Mesenchymal stem cell (in vitro differentiated cells and primary cell): ENCODE results near the gene GYPE.
"Not testable (repeated sequence)": the region's sequence is repeated elsewhere in the genome, so short reads cannot be mapped to it uniquely, and the experiment has no call there.

Experiments
- DNase-seq: peaks from one replicate; pipeline ENCODE4 v3.0.0-alpha.2; 2013
- H2AFZ ChIP-seq: one replicate; pipeline ENCODE4 v1.6.1; 2013; ENCODE audit warnings: low read depth, mild to moderate bottlenecking, control low read depth, inconsistent platforms, low read length, moderate library complexity
- H2AK5ac ChIP-seq: 2 replicates; pipeline ENCODE4 v1.6.1; 2013; ENCODE audit warnings: low read length, moderate library complexity, mild to moderate bottlenecking, inconsistent platforms; ENCODE audit not compliant: severe bottlenecking
- H2BK120ac ChIP-seq: one replicate; pipeline ENCODE4 v1.6.1; 2013; ENCODE audit warnings: low read depth, mild to moderate bottlenecking, inconsistent platforms, low read length, moderate library complexity
- H2BK12ac ChIP-seq, 2 experiments: one replicate each; pipeline ENCODE4 v1.6.1; 2013; ENCODE audit warnings: inconsistent platforms in 2 of 2, low read length in 2 of 2, mild to moderate bottlenecking in 2 of 2, moderate library complexity in 2 of 2, control low read depth in 1 of 2
- H2BK15ac ChIP-seq: one replicate; pipeline ENCODE4 v1.6.1; 2013; ENCODE audit warnings: mild to moderate bottlenecking, low read depth, inconsistent platforms; ENCODE audit not compliant: poor library complexity, severe bottlenecking
- H2BK5ac ChIP-seq: 2 replicates; pipeline ENCODE4 v1.6.1; 2013; ENCODE audit warnings: low read depth, mild to moderate bottlenecking, low read length, control low read depth, inconsistent platforms; ENCODE audit not compliant: poor library complexity, severe bottlenecking
- H3K14ac ChIP-seq, 2 experiments: one replicate each; pipeline ENCODE4 v1.6.1; 2013; ENCODE audit warnings: inconsistent platforms in 2 of 2, low read length in 2 of 2, control low read depth in 1 of 2, mild to moderate bottlenecking in 1 of 2, moderate library complexity in 1 of 2
- H3K18ac ChIP-seq, 2 experiments: one replicate each; pipeline ENCODE4 v1.6.1; 2013; ENCODE audit warnings: inconsistent platforms in 2 of 2, low read length in 2 of 2, control low read depth in 1 of 2, low read depth in 1 of 2, mild to moderate bottlenecking in 1 of 2
- H3K23ac ChIP-seq, 2 experiments: one replicate each; pipeline ENCODE4 v1.6.1; 2013; ENCODE audit warnings: inconsistent platforms in 2 of 2, low read length in 2 of 2, mild to moderate bottlenecking in 2 of 2, moderate library complexity in 2 of 2, control low read depth in 1 of 2
- H3K27ac ChIP-seq: 2 replicates; pipeline ENCODE4 v1.5.1; 2013; ENCODE audit warnings: mild to moderate bottlenecking, moderate library complexity, low read length, control low read depth, inconsistent platforms; ENCODE audit not compliant: poor library complexity, severe bottlenecking
- H3K27me3 ChIP-seq, 2 experiments: 2 replicates each; pipeline versions ENCODE4 v1.6.1 to v1.7.0; 2013; ENCODE audit warnings: low read length in 2 of 2, mild to moderate bottlenecking in 2 of 2, moderate library complexity in 2 of 2, control low read depth in 1 of 2, inconsistent platforms in 1 of 2; ENCODE audit not compliant: control insufficient read depth in 1 of 2, insufficient read depth in 1 of 2
- H3K36me3 ChIP-seq, 2 experiments: 2 replicates each; pipeline versions ENCODE4 v1.6.1 to v1.7.0; 2013; ENCODE audit warnings: low read length in 2 of 2, control low read depth in 1 of 2, inconsistent platforms in 1 of 2, low read depth in 1 of 2, mild to moderate bottlenecking in 1 of 2; ENCODE audit not compliant: insufficient read depth in 2 of 2, control insufficient read depth in 1 of 2
- H3K4ac ChIP-seq, 2 experiments: one replicate each; pipeline ENCODE4 v1.6.1; 2013; ENCODE audit warnings: inconsistent platforms in 2 of 2, low read length in 2 of 2, mild to moderate bottlenecking in 2 of 2, moderate library complexity in 2 of 2, control low read depth in 1 of 2, low read depth in 1 of 2
- H3K4me1 ChIP-seq: 2 replicates; pipeline ENCODE4 v1.6.1; 2013; ENCODE audit warnings: low read depth, low read length, control low read depth; ENCODE audit not compliant: control insufficient read depth, insufficient read depth
- H3K4me2 ChIP-seq: 2 replicates; pipeline ENCODE4 v1.6.1; 2013; ENCODE audit warnings: low read length, mild to moderate bottlenecking, inconsistent platforms; ENCODE audit not compliant: poor library complexity, severe bottlenecking
- H3K4me3 ChIP-seq, 2 experiments: 2 replicates each; pipeline versions ENCODE4 v1.5.1 to v1.7.0; 2013; ENCODE audit warnings: low read length in 2 of 2, mild to moderate bottlenecking in 2 of 2, control low read depth in 1 of 2, low read depth in 1 of 2; ENCODE audit not compliant: insufficient read depth in 1 of 2
- H3K79me1 ChIP-seq: replicated peaks from 2 replicates; pipeline ENCODE4 v1.6.1; 2013; ENCODE audit warnings: mild to moderate bottlenecking, control low read depth, low read length, inconsistent platforms; ENCODE audit not compliant: poor library complexity, severe bottlenecking
- H3K9ac ChIP-seq: 2 replicates; pipeline ENCODE4 v1.7.0; 2013; ENCODE audit warnings: mild to moderate bottlenecking, low read length, moderate library complexity
- H3K9me3 ChIP-seq: 2 replicates; pipeline ENCODE4 v1.7.0; 2013; ENCODE audit warnings: mild to moderate bottlenecking, low read length; ENCODE audit not compliant: control insufficient read depth
- H4K8ac ChIP-seq: one replicate; pipeline ENCODE4 v1.6.1; 2013; ENCODE audit warnings: inconsistent platforms, mild to moderate bottlenecking, low read length, moderate library complexity
- H4K91ac ChIP-seq: one replicate; pipeline ENCODE4 v1.6.1; 2013; ENCODE audit warnings: mild to moderate bottlenecking, low read length, inconsistent platforms
- WGBS: methylation state at CpG from one replicate; pipeline ENCODE4 v1.1.7; 2013; ENCODE audit warnings: mixed read lengths; 5-methylcytosine and 5-hydroxymethylcytosine counted together

GYPE gene

DNA sequence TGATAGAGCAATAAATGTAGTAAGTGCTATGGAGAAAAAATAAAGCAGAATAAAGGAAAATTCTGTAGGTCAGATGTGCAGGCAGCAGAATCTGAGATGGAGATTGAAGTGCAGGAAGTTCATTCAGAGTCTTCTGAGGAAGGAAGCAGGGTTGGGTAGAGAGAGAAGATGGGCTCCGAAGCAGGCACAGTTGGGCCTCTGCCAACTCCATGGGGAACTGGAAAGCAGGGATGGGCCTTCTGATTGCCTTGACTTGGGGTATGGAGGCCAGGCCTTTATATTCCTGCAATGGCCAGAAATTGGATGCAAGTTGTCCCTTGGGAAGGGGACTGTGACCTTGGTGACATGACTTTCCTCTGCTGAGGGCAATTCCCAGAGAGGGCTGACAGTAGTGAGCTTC, 42.6 kb downstream of the GYPE start:
- H3K27ac ChIP-seq, H2BK120ac ChIP-seq, H3K27me3 ChIP-seq, H4K91ac ChIP-seq, H3K4me2 ChIP-seq, H4K8ac ChIP-seq, H2BK5ac ChIP-seq, H3K23ac ChIP-seq, H3K36me3 ChIP-seq, H2AK5ac ChIP-seq, H3K4me3 ChIP-seq, H3K9ac ChIP-seq, H3K18ac ChIP-seq, H2BK15ac ChIP-seq, H3K4ac ChIP-seq, H3K14ac ChIP-seq, H2AFZ ChIP-seq, H3K9me3 ChIP-seq, H2BK12ac ChIP-seq, H3K4me1 ChIP-seq, H3K79me1 ChIP-seq, DNase-seq: not testable (repeated sequence)
- 93% methylated on average over 1 of the region's 1 CpG for WGBS

DNA sequence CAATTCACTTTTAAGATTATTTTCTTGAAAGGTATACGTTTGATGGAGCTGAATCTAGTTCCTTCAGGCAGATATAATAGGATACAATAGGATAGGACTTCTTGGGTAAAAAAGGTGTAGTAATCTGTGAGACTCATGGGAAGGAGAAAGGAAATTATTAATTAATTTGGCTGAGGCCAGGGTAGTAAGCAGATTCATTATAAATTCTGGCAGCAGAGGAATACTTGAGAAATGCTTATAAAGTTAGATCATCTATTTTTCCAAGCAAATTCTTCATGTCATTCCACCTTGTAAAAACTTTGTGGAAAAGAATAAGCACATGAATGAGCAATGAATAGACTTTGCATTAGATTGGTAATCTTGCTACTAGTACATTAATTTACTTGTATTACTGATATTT, 46.9 kb downstream of the GYPE start:
- Histone ChIP-seq H2AK5ac (no peak overlapping the region), H3K9ac (no peak overlapping the region), H3K4me1 (no peaks in the 10 kb centered on the region), H3K14ac (no peak overlapping the region), H3K4me3 (no peak overlapping the region), H3K27me3 (no peaks in the 10 kb centered on the region), H2BK5ac (no peak overlapping the region), H4K8ac (no peak overlapping the region), H3K23ac (no peak overlapping the region), H3K4ac (no peak overlapping the region), H2BK12ac (no peak overlapping the region), H3K36me3 (no peaks in the 10 kb centered on the region), H3K4me2 (no peak overlapping the region), H4K91ac (no peak overlapping the region), H2BK15ac (no peak overlapping the region), H3K18ac (no peak overlapping the region), H3K9me3 (no peaks in the 10 kb centered on the region), H3K79me1 (no peaks in the 10 kb centered on the region), H2BK120ac (no peak overlapping the region), H2AFZ (no peak overlapping the region), H3K27ac (no peak overlapping the region)
- DNase-seq, result no peak
- WGBS, result 50% methylated on average over 1 of the region's 1 CpG

DNA sequence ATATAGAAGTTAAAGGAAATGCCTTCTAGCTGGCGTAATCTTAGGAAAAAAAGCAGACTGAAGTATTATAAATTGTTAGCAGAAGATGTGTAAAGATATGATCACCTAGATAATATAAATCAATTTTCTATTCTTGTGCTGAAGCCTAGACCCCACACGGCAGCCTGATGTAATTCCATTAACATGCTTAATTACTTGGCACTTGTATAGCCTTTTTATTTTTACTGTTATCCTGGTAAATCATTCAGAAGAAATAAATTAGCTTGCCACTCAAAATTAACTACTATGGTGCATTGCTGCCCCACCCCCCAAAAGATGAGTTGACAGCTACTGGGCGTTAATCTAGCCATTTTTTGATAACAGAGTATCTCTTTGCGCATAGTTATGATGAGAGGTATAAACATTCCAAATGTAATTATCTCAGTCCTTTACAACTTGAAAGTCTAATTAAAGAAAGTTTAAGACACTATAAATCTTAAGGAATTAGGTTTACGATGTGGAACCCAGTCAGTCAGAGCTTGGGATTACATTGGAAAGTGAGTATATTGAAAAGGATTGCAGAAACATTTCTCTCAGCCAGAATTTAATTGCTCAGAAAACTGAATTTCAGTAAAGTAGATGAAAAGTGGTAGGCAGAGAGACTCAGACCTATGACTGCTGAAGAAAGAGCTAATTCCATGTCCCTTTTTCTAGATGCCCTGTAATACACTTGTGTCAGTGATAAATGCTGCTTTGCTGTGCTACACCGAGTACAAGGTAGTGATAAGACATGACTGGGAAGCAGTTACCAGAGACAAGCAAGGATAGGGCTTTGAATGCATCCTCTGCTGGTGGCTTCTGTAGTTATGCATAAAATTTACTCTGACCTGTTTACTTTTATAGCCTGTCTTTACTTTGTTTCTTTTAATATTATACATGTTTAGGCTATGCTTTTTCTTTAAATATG, 47.7 kb downstream of the GYPE start:
- not testable (repeated sequence) for H2AFZ ChIP-seq, H3K79me1 ChIP-seq, H4K91ac ChIP-seq, H3K9me3 ChIP-seq, H3K36me3 ChIP-seq, H3K4ac ChIP-seq, H2BK5ac ChIP-seq, H2BK12ac ChIP-seq, H3K4me1 ChIP-seq, H3K4me3 ChIP-seq, H3K9ac ChIP-seq, H3K4me2 ChIP-seq, H3K14ac ChIP-seq, H3K27me3 ChIP-seq, H2BK120ac ChIP-seq, H2AK5ac ChIP-seq, H3K27ac ChIP-seq, H3K23ac ChIP-seq, H3K18ac ChIP-seq, H2BK15ac ChIP-seq, H4K8ac ChIP-seq, DNase-seq
- WGBS, result 60% methylated on average over 3 of the region's 6 CpGs

DNA sequence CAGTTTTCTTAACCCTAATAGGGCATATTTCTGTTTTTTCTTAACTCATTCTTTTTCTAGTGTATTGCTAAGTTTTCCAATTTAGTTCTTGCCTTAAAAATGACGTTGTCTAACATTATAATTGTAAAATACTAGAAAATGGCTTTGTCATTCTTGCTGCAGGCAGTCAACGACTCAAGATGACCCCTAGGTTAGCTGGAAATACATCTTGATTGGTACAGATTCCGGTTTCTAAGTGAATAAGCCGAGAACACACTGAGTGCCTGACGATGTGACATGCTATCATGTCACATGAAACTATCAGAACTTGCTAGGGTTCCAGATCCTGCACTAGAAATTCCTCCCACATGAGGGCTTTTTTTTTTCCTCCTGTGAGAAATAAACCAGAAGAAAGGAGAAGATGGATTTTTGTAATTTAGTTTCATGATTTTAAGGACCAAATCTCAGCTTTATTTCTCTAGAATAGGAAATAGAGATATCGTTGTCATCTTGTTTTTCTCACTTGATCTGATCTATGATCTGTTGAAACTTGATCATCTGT, 49.3 kb downstream of the GYPE start:
- H3K18ac ChIP-seq, H3K4me2 ChIP-seq, H2BK5ac ChIP-seq, H3K9me3 ChIP-seq, H3K9ac ChIP-seq, H3K4me1 ChIP-seq, H2BK120ac ChIP-seq, H4K8ac ChIP-seq, H2BK12ac ChIP-seq, DNase-seq, H3K79me1 ChIP-seq, H3K4ac ChIP-seq, H3K4me3 ChIP-seq, H3K36me3 ChIP-seq, H3K14ac ChIP-seq, H3K27ac ChIP-seq, H4K91ac ChIP-seq, H3K23ac ChIP-seq, H3K27me3 ChIP-seq, H2AFZ ChIP-seq, H2AK5ac ChIP-seq, H2BK15ac ChIP-seq: not testable (repeated sequence)
- WGBS, result 74% methylated on average over 4 of the region's 6 CpGs
